HG02943 (cell line): ENCODE results near the gene GPC5.
"Not testable (repeated sequence)": the region's sequence is repeated elsewhere in the genome, so short reads cannot be mapped to it uniquely, and the experiment has no call there.

Experiments
- ATAC-seq: cut with Tn5 transposase; IDR thresholded peaks from one replicate; pipeline ENCODE4 v1.9.1; 2021; ENCODE audit warnings: mild to moderate bottlenecking, low read depth, moderate library complexity; ENCODE audit not compliant: unreplicated experiment

Gene GPC5

DNA sequence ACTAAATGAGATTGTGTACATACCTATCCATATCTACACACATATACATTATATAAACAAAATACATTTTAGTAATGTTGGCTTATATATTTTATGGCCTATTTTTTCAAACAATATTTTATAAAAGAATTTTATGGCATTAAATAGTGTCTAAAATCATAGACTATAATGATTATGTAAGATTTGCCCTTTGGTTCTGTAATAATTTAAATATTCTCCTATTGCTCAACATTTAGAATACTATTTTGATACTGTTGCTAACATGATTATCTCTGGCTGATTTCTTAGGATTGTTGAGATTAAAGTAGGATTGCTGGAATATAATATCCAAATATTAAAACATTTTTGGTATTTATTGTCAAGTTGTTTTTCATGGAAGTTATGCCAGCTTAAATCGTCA is 1263.0 kb downstream of the GPC5 start:
- no peak for ATAC-seq

DNA sequence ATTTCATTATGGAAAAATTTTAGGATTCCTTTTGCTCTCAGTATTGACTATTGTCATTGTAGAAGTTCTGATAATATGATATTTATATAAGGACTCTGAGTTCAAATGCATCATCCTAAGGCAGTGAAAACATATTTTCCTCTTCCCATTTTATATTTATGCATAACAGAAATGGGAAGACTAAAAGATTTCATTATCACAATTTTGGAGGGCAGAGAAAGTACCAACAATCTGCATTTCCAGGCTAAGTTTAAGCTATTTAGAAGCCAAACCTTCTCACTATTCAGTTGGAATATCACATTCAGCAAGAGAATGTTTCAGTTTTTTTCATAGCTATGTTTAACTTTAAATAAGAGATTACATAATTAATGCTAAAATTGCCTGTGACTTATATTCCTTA is 1269.7 kb downstream of the GPC5 start:
- ATAC-seq, result no peak

DNA sequence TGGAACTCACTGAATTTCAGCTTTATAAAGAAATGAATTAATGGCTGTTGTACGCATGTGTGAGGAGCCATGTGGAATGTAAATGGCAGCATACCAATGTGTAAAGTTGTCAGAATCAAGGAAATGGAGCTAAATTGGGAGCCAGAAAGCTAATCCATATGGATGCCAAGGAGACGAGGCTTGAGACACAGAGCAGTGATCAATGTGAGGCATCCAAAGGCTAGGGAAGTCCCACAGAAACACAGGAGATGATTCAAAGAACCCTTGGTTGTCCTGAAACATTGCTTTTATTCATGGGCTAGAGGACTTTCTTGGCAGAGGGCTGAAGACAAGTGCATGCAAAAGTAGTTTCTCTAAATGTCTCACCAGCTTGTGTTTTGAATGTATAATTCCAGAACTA is 1271.7 kb downstream of the GPC5 start:
- ATAC-seq, result no peak

DNA sequence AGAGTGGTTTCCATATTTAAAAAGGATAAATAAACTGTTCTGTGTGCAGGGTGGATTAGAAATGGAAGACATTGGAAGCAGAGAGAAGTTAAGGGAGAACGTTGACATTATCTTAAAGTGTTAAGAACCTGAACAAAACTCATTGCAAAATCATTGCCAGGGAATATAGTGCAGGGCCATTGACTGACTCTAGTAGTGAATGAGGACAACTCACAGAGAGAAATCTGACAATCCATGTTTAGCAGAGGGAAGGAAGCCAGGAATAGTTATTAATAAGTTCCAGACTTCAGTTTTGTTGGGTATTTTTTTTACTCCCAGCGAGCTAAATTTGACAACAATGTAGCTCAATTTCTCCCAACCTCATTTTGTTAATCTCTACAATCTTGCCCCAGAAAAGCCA is 1273.4 kb downstream of the GPC5 start:
- no peak for ATAC-seq

DNA sequence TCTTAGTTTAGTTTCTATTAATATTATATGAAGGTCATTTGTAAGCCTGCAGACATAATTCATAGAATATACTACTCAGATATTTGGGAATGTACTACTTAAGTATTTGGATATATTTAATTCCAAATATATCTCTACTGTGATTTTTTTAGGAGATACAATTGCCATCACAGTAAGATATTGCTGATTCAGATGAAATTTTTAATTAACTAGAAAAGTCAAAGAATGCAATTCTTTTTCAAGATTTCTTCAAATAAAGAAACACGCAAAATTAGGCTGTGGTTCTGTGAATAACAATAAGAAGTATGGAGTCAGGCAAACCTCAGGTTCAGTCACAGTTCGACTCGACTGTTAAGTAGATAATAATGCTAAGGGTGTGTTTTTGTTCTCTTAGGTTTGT is 1277.8 kb downstream of the GPC5 start:
- ATAC-seq, result no peak

DNA sequence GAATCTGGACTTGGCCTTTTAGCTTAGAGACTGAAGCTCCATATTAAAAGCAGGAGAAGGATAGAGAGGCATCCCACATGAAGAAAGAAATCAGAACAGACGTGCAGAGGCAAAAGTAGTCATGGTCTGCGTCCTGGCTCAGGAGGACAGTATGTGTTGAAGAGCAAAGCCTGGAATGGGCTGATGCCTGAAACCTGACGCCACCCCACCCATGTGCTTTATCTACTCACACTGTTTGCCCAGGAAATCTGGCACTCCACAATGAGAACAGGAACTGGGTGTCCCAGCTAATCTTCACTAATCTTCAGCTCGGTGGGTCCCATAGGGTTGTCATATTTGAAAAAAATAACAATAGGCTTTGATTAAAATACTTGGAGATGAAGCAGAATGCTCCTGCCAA is 1279.2 kb downstream of the GPC5 start:
- ATAC-seq, result no peak

DNA sequence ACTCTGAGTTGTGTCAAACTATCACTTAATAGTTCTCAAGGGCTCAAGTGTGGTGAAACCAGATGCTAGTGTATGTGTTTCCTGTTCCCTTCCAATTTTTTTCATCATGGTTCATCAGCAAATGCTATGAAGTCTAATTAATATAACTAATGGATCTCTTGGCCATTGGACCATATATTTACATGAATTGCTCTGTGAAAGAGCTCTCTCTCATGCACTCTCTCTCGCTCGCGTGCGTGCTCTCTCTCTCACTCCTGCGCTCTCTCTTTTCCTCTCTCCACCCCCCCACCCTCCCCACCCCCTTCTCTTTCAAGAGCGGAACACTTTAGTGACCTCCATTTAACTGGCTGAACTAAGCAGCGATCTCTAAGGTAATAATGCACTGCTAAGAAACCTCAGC is 1281.2 kb downstream of the GPC5 start:
- ATAC-seq, result no peak

DNA sequence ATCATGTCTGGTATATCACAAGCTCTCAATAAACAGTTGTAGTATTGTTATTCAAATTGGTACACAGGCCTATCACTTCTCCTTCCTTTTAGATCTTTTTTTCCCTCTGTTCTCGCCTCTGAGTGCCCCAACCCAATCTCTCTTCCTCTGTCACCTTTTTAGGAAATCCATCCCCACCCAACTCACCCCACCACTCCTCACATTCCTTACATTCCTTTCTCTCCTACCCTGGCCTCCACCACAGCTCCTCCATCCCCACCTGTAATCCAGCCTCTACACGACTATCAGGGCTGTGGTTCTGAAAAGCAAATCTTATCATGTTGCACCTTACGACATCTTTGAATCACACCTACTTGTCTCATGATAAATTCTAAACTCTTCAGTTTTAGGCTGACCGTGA is 1282.8 kb downstream of the GPC5 start:
- ATAC-seq, result no peak

DNA sequence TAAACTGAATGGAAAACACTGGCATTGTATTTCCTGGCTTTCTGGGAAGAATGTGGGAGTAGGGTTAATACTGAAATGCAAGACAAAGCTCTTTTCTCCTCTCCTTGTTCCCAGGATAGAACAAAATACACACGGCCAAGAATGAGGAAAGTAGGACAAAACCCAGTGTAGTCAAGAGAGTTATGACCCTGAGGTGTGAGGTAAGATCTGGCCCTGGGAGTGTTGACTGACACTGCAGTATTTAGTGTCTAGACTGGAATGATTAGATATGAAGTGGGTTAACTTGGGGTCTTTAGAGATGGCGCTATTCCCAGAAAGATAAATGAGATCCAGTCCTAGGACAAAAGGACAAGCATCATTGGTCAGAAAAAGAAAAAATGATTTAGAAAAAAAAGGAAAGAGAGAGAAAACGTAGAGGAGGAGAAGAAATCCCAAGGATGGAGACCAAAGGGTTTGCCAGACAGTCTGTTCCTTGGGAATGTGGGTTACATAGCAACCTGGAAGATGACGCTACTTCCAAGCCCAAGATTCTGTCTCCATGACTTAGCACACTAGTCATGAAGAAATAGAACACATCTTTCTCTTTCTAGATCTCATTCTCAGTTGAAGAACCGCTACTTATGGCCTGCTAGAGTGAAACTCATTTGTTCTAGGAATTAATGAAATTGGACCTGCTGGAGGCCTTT is 1284.6 kb downstream of the GPC5 start:
- no peak for ATAC-seq

DNA sequence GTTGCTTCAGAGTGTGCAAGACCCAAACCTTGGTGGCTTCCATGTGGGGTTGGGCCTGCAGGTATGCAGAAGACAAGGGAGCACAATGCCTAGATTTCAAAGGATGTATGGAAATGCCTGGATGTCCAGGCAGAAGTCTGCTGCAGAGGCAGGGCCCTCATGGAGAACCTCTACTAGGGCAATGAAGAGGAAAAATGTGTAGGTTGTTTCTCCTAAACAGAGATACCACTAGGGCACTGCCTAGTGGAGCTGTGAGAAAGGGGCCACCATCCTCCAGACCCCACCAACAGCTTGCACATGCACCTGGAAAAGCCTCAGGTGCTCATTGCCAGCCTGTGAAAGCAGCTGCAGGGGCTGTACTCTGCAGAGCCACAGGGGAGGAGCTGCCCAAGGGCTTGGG is 1295.6 kb downstream of the GPC5 start:
- ATAC-seq, result no peak

DNA sequence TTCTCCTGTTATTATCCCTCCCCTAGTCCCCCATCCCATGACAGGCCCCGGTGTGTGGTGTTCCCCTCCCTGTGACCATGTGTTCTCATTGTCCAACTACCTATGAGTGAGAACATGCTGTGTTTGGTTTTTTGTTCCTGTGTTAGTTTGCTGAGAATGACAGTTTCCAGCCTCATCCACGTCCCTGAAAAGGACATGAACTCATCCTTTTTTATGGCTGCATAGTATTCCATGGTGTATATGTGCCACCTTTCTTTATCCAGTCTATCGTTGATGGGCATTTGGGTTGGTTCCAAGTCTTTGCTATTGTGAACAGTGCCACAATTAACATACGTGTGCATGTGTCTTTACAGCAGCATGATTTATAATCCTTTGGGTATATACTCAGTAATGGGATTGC is 1297.4 kb downstream of the GPC5 start:
- not testable (repeated sequence) for ATAC-seq

DNA sequence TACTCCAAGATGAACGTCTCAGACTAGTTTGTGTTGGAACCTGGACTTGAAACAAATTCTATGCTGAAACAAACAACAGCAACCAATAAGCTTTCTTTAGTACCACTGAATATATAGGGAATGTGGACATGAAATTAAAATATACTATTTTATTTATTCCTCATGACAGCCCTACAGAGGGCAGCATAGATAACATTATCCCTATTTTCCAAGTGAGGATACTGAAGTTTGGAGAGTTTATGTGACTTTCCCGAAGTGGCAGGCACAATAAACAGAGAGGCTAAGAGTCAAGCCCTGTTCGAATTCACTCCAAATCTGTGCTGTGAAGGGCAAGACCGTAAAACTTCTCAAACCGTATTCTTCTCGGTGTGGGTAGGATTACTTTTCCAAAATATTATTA is 1318.3 kb downstream of the GPC5 start:
- ATAC-seq, result no peak

DNA sequence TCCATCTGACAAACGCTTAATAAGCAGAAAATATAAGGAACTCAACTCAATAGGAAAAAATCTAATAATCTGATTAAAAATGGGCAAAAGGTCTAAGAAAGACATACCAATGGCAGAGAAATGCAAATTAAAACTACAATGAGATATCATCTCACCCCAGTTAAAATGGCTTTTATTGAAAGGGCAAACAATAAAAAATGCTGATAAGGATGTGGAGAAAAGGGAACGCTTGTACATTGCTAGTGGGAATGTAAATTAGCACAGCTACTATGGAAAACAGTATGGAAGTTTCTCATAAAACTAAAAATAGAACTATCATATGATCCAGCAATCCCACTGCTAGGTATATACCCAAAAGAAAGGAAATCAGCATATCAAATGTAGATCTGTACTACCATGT is 1319.4 kb downstream of the GPC5 start:
- ATAC-seq, result no peak

DNA sequence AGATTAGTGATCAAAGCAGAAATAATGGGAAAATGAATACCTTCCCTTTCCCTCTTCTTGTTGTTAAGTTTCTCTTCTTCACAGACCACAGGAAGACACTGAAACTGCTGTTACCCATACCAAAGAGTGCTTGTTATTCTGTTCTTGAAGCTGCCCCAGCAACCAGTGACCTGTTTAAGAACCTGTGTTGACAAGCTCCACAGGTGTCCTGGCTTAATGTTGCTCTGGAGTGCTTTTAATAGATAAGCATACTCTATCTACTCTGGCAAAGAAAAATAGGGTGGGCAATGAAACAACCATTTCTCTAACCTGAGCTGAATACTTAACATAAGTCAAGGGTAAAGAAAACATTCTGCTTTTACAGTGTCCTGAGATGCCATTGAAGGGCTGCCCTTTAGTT is 1321.4 kb downstream of the GPC5 start:
- no peak for ATAC-seq

DNA sequence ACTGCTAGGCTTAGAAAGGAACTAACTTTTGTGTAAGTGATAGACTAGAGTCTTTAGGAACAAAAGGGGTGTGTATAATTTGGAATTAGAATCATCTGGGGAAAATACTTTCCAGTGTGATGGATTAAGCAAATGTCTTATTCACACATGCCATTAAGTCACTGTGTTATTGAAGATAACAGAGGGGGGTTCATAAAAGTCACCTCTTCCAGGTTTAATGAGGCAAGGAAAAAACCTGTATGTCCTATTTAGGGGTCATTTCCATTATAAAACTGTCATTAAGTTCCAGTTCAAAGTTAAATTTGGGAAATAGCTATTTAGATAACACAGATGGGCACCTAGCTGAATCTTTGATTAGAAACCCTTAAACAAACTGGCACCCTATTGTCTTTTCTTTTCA is 1323.2 kb downstream of the GPC5 start:
- no peak for ATAC-seq

DNA sequence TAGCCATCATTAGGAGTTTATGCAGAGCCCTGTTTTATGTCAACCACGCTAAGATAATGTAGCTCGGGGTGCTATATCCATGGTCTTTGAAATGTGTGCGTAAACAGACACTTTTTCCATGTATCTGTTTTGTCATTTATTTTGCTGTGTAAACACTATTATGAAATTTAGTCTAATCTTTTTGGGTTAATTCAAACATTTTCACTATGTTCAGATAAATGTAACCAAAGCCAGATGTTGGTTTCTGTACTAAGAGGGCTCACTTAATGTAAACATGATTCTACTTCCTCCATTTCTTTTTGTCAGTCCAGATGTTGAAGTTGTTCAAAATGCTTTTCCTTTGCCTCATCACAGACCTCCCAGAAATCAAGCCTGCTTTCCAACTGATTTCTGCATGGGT is 1328.7 kb downstream of the GPC5 start:
- ATAC-seq, result no peak

DNA sequence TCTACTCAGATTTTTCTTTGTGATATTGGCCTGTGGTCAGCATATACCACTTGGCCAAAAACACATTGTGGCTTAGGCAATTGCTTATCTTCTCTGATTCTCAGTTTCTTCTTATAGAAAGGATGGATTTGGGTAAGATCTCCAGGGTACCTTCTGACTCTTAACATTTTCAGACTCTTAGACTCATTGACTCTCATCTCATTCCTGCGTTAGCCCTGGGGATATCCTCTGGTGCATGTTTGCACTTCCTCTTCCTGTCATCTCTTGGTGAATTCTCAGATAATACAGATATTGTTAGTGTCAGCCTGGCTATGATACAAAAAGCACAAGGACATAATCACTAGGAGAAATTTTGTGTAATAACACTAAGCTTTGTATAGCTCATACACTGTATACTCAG is 1335.6 kb downstream of the GPC5 start:
- ATAC-seq, result no peak

DNA sequence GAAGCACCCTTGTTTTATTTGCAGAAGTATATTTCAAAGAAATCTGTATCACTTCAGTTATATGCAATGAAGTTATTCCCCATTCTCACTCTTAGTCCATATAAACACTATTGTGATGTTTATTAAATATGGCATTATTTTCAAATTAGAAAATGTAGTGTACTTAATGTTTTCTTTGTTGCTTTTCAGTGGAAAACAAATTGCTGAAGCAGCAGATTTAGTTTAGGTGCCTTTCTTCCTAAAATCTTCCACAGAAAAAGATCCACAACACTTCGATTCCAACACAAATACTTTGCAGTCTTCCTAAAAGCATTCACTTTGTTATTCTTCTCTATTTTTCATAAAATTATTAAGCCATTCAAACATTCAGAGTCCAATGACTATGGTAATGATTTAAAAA is 1336.1 kb downstream of the GPC5 start:
- no peak for ATAC-seq

DNA sequence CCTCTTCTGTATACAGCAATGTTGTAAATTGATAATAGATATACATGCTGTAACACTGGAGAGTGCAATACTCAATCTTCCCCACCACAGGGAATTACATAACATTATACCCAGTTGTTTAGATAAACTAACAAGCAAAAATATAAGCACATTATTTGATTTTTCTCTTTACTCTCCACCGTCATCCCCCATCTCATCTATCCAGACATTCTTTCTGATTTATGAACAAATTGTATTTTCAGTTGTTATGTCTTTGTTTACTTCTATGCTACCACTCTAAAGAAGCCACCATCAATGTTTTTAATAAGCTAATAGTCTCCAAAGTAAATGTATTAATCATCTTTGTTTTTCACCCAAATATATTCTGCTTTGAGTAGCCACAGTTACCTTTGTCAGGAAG is 1337.5 kb downstream of the GPC5 start:
- ATAC-seq, result no peak

DNA sequence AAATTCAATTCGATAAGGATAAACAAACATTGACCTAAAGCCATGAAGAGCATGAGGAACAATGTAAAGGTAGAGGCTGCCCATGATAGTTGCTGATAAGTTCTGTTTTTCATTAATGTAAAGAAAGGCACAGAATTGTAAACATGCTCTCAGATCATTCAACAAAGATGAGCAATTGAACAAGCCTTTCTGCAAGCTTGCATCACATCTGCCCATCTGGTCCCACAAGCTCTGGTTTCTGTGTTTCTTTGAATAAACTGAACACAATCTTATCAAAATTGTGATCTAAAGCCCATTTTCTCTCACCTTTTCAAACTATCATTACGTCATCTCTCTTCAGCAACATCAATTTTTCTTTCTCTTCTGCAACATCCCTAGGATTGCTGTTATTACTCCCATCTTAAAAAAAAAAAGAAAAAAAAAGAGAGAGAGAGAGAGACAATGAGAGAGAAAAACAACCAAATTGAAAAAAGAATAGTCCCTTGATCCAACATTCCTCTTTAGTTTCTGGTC is 1340.9 kb downstream of the GPC5 start:
- no peak for ATAC-seq

DNA sequence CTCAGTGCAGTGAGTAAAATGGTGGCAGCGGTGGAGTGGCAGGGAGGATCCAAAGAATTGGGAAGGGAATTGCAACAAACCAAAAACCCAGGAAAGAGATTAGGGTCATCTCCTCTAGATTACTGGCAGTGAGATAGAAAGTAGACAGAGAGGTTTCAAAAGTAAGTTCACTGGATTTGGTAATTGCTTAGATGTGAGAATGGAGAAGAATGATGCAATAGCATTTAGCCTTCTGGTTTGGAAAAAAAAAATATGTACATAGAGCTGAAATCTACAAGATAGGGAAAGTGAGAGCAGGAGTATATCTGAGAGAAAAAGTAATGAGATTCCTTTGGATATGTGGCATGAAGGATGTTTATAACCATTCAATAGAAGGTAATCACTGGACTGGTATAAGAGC is 1345.6 kb downstream of the GPC5 start:
- ATAC-seq, result no peak

DNA sequence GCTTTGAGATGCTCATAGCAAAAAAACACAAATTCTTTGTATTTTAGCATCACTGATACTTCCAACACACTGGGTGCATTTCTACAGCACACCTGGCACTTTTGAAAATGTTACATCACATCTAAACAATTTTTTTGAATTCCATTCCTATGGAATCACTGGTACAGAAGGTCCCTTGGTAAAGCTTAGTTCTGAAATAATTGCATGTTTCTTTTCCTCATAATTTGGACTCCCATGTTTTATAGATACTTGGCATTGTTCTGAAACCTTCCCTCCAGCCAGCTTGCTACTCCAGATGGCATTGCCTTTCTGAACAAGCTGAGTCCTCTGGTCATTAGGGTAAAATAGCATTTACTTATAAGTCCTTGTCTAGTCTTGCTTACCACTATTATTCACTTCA is 1346.8 kb downstream of the GPC5 start:
- ATAC-seq, result no peak

DNA sequence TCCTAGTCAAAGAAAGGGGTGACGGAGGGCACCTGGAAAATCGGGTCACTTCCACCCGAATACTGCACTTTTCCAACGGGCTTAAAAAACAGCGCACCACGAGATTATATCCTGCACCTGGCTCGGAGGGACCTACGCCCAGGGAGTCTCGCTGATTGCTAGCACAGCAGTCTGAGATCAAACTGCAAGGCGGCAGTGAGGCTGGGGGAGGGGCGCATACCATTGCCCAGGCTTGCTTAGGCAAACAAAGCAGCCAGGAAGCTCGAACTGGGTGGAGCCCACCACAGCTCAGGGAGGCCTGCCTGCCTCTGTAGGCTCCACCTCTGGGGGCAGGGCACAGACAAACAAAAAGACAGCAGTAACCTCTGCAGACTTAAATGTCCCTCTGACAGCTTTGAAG is 1354.3 kb downstream of the GPC5 start:
- ATAC-seq, result not testable (repeated sequence)
